ENCODE data around the gene ABCB8. TPM values are rescaled to one million over a fixed set of nuclear protein-coding genes. Genes with fewer than 3 reads are reported as not detected.

The ABCB8 gene
- total RNA-seq, 1 donor from 2014 or later: 56.9 TPM

DNA sequence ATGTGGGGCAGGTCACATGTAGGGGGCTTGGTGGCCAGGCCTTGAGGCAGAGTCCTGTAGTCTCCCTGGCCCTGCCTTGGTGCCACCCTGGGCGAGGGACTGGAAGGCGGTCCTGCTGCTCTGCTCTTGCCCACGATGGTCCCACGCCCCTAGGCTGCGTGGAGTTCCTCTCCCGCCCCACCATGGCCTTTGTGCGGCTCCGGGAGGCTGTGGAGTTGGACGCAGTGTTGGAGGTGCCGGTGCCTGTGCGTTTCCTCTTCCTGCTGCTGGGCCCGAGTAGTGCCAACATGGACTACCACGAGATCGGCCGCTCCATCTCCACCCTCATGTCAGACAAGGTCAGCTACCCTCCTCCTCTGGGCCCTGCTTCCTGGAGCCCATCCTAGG, 42.3 kb downstream of the ABCB8 start:
- Mint-ChIP-seq H3K27me3 (ENCODE audit: insufficient read depth) (no peaks in the 10 kb centered on the region), H3K27ac (peak overlapping the region; percentile 18), H3K36me3 (ENCODE audit: low read depth) (peaks cover 15% of the 10 kb centered on the region), H3K4me3 (no peak overlapping the region), H3K4me1 (ENCODE audit: low read depth) (no peaks in the 10 kb centered on the region), H3K9me3 (no peaks in the 10 kb centered on the region)
- no peak for DNase-seq (ENCODE audit: low spot score)
- intact Hi-C loops (cut with micrococcal nuclease): no loop called here

GRCh38 chr7:151071032-151071866, 43.0 kb downstream of the ABCB8 start:
- Mint-ChIP-seq H3K4me3 (no peak overlapping the region), H3K36me3 (ENCODE audit: low read depth) (peaks cover 21% of the 10 kb centered on the region), H3K27me3 (ENCODE audit: insufficient read depth) (no peaks in the 10 kb centered on the region), H3K27ac (no peak overlapping the region), H3K4me1 (ENCODE audit: low read depth) (no peaks in the 10 kb centered on the region), H3K9me3 (no peaks in the 10 kb centered on the region)
- intact Hi-C loops (cut with micrococcal nuclease): no loop called here
- no peak for DNase-seq (ENCODE audit: low spot score)

DNA sequence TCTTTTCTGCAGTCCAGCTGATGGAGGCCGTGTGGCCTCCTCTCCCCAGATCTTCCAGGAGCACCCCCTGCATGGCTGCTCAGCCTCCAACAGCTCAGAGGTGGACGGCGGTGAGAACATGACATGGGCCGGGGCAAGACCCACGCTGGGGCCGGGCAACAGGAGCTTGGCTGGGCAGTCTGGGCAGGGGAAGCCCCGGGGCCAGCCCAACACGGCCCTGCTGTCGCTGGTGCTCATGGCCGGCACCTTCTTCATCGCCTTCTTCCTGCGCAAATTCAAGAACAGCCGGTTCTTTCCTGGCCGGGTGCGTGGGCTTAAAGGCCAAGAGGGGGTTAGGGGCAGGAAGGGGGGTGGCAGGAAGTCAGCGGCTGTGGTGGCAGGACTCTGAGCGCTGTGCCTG, 45.7 kb downstream of the ABCB8 start:
- Mint-ChIP-seq H3K4me3 (no peak overlapping the region), H3K9me3 (no peaks in the 10 kb centered on the region), H3K36me3 (ENCODE audit: low read depth) (peaks cover 28% of the 10 kb centered on the region), H3K27ac (no peak overlapping the region), H3K27me3 (ENCODE audit: insufficient read depth) (no peaks in the 10 kb centered on the region), H3K4me1 (ENCODE audit: low read depth) (peaks cover 9% of the 10 kb centered on the region)
- DNase-seq (ENCODE audit: low spot score): no peak
- intact Hi-C loops (cut with micrococcal nuclease): no loop called here

DNA sequence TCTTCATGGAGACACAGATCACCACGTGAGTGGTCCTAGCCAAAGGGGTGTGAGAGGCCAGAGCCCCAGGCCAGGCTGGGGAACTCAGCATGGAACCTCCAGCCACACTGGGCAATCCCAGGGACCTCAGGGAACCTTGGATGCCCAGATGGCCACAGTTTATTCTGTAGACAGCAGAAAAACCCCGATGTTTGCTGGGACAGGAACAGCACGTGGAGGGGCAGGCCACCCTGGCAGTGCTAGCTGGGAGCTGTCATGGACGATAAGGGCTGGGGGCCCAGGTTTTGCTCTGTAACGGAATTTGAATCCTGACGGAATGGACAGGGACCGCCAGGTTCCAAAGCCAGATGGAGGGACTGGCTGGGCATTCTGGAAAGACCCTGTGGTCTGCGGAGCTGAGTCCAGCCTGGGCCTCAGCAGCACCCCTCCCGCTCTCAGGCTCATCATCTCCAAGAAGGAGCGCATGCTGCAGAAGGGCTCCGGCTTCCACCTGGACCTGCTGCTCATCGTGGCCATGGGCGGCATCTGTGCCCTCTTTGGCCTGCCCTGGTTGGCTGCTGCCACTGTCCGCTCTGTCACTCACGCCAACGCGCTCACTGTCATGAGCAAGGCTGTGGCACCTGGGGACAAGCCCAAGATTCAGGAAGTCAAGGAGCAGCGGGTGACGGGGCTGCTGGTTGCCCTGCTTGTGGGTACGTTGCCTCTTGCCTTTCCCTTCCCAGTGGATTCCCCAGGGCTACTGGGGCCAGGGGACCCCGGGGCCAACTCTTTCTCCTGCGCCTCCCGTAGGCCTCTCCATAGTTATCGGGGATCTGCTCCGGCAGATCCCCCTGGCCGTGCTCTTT, 46.8 kb downstream of the ABCB8 start:
- Mint-ChIP-seq H3K4me1 (ENCODE audit: low read depth) (peaks cover 13% of the 10 kb centered on the region), H3K27me3 (ENCODE audit: insufficient read depth) (no peaks in the 10 kb centered on the region), H3K4me3 (no peak overlapping the region), H3K27ac (no peak overlapping the region), H3K9me3 (no peaks in the 10 kb centered on the region), H3K36me3 (ENCODE audit: low read depth) (peaks cover 30% of the 10 kb centered on the region)
- no peak for DNase-seq (ENCODE audit: low spot score)
- intact Hi-C loops (cut with micrococcal nuclease): no loop called here

- H3K4me1 Mint-ChIP-seq (ENCODE audit: low read depth): peaks cover 13% of the 10 kb centered on the region
- H3K9me3 Mint-ChIP-seq: no peaks in the 10 kb centered on the region
- H3K27ac Mint-ChIP-seq: no peak overlapping the region
- DNase-seq (ENCODE audit: low spot score): no peak
- no peak overlapping the region for H3K4me3 Mint-ChIP-seq
- intact Hi-C loops (cut with micrococcal nuclease): no loop called here
- H3K27me3 Mint-ChIP-seq (ENCODE audit: insufficient read depth): no peaks in the 10 kb centered on the region
- H3K36me3 Mint-ChIP-seq (ENCODE audit: low read depth): peaks cover 30% of the 10 kb centered on the region
These were observed 47.4 kb downstream of the ABCB8 start for GRCh38 chr7:151075662-151075971.

- H3K4me3 Mint-ChIP-seq: no peak overlapping the region
- no peak overlapping the region for H3K27ac Mint-ChIP-seq
- peaks cover 30% of the 10 kb centered on the region for H3K36me3 Mint-ChIP-seq (ENCODE audit: low read depth)
- intact Hi-C loops (cut with micrococcal nuclease): no loop called here
- H3K4me1 Mint-ChIP-seq (ENCODE audit: low read depth): peaks cover 13% of the 10 kb centered on the region
- H3K27me3 Mint-ChIP-seq (ENCODE audit: insufficient read depth): no peaks in the 10 kb centered on the region
- H3K9me3 Mint-ChIP-seq: no peaks in the 10 kb centered on the region
- DNase-seq (ENCODE audit: low spot score): no peak
These were observed 47.8 kb downstream of the ABCB8 start for GRCh38 chr7:151075978-151076426.

- H3K4me1 Mint-ChIP-seq (ENCODE audit: low read depth): peaks cover 16% of the 10 kb centered on the region
- H3K27ac Mint-ChIP-seq: no peak overlapping the region
- no peaks in the 10 kb centered on the region for H3K27me3 Mint-ChIP-seq (ENCODE audit: insufficient read depth)
- intact Hi-C loops (cut with micrococcal nuclease): no loop called here
- no peak overlapping the region for H3K4me3 Mint-ChIP-seq
- peaks cover 27% of the 10 kb centered on the region for H3K36me3 Mint-ChIP-seq (ENCODE audit: low read depth)
- DNase-seq (ENCODE audit: low spot score): no peak
- no peaks in the 10 kb centered on the region for H3K9me3 Mint-ChIP-seq
These were observed 48.8 kb downstream of the ABCB8 start for GRCh38 chr7:151076863-151077704.

- Mint-ChIP-seq H3K27me3 (ENCODE audit: insufficient read depth) (no peaks in the 10 kb centered on the region), H3K4me3 (peak overlapping the region; percentile 81), H3K36me3 (ENCODE audit: low read depth) (peaks cover 27% of the 10 kb centered on the region), H3K27ac (peak overlapping the region; percentile 79), H3K4me1 (ENCODE audit: low read depth) (peaks cover 23% of the 10 kb centered on the region), H3K9me3 (no peaks in the 10 kb centered on the region)
- intact Hi-C loops (cut with micrococcal nuclease): no loop called here
- DNase-seq (ENCODE audit: low spot score): no peak
These were observed 49.5 kb downstream of the ABCB8 start for GRCh38 chr7:151077705-151078232.

- Mint-ChIP-seq H3K36me3 (ENCODE audit: low read depth) (peaks cover 28% of the 10 kb centered on the region), H3K27me3 (ENCODE audit: insufficient read depth) (no peaks in the 10 kb centered on the region), H3K9me3 (no peaks in the 10 kb centered on the region), H3K4me1 (ENCODE audit: low read depth) (peaks cover 26% of the 10 kb centered on the region), H3K4me3 (peak overlapping the region; percentile 92), H3K27ac (peak overlapping the region; percentile 79)
- intact Hi-C loops (cut with micrococcal nuclease): no loop called here
- no peak for DNase-seq (ENCODE audit: low spot score)
These were observed 50.2 kb downstream of the ABCB8 start for GRCh38 chr7:151078233-151079040.

DNA sequence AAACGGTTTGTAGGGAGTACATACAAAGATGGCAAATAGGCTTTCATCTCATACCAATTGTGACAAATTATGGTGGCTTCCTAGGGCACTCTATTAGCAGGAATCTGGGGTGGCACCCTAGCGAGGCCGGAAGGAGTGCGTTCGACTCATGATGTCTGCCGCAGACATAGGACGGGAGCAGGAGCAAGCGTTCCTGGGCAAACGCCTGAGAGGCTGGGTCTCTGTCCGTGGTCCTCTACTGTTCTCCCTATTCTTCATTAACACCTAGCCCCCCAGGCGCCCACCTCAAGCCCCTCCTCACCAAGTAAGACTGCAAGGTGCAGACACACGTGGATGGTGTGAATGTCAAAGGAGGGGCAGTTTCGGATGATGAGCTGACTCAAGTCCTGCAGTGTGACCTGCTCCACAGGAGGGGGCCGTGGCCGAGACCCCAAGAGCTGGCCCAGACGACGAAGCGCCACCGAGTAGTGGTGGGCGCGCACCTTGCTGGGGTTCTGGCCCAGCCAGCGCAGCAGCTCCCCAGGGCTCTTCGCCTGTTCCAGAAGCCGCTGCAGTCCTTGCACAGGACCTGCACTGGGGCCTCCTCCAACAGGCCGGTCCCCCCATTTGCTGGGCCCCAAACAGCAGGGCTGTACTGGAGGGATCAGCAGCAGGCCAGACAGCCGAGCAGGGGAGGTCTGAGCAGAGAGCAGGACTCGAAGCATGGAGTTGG, 51.1 kb downstream of the ABCB8 start:
- Mint-ChIP-seq H3K27me3 (ENCODE audit: insufficient read depth) (peaks cover under 1% of the 10 kb centered on the region), H3K4me3 (peak overlapping the region; percentile 92), H3K4me1 (ENCODE audit: low read depth) (peaks cover 32% of the 10 kb centered on the region), H3K36me3 (ENCODE audit: low read depth) (peaks cover 27% of the 10 kb centered on the region), H3K9me3 (no peaks in the 10 kb centered on the region), H3K27ac (peak overlapping the region; percentile 88)
- intact Hi-C loops (cut with micrococcal nuclease): no loop called here
- no peak for DNase-seq (ENCODE audit: low spot score)

DNA sequence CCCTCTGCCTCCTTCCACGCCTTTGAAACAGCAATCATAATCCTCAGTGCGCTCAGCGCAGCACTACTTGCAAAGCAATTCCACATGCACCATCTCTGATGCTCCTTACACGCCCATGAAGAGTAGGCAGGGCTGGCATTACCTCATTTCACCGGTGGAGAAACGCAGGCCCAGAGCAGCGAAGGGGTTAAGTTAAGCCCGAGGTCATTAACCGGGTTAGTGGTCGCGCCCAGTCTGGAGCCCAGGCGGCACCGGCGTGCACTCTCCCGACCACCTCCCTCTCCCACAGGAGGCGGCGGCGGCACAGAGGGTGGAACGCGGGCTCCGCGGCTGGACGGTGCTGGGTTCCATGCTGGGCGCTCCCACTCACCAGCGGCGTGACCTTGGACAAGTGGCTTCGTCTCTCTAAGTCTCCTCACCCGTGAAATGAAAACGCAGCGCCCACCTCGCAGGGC, 51.8 kb downstream of the ABCB8 start:
- DNase-seq (ENCODE audit: low spot score): no peak
- Mint-ChIP-seq H3K9me3 (no peaks in the 10 kb centered on the region), H3K4me1 (ENCODE audit: low read depth) (peaks cover 36% of the 10 kb centered on the region), H3K4me3 (peak overlapping the region; percentile 92), H3K27me3 (ENCODE audit: insufficient read depth) (peaks cover 6% of the 10 kb centered on the region), H3K36me3 (ENCODE audit: low read depth) (peaks cover 23% of the 10 kb centered on the region), H3K27ac (peak overlapping the region; percentile 88)
- intact Hi-C loops (cut with micrococcal nuclease): loop anchor here (1.0 to 10.0 kb wide), 8 partner anchors 22 to 1455 kb away; partner anchors contain the start of genes ABCB8, ACTR3C, LRRC61 and NUB1
